GOT3 (cell line): ENCODE measurements around the gene KCND3.
"Not testable (repeated sequence)": the region's sequence is repeated elsewhere in the genome, so short reads cannot be mapped to it uniquely, and the experiment has no call there.

Experiments used
- DNase-seq: peaks from one replicate; lab custom pipeline; 2025; ENCODE audit warnings: mixed read lengths; lab: John Stamatoyannopoulos, UW

Gene KCND3

GRCh38 chr1:111775966-111776365 lies 213.5 kb downstream of the KCND3 start:
- DNase-seq: no peak

- DNase-seq: no peak
These were observed 218.6 kb downstream of the KCND3 start for GRCh38 chr1:111770916-111771315.

- no peak for DNase-seq
These were observed 219.8 kb downstream of the KCND3 start for GRCh38 chr1:111769517-111770146.

GRCh38 chr1:111768625-111769024 lies 220.8 kb downstream of the KCND3 start:
- DNase-seq: no peak

GRCh38 chr1:111768023-111768422 lies 221.4 kb downstream of the KCND3 start:
- DNase-seq: no peak

- DNase-seq: no peak
These were observed 227.1 kb downstream of the KCND3 start for GRCh38 chr1:111762332-111762731.

GRCh38 chr1:111761717-111762116 lies 227.8 kb downstream of the KCND3 start:
- no peak for DNase-seq

- DNase-seq: no peak
These were observed 231.1 kb downstream of the KCND3 start for GRCh38 chr1:111758373-111758772.

- no peak for DNase-seq
These were observed 233.3 kb downstream of the KCND3 start for GRCh38 chr1:111756124-111756513.

- DNase-seq: peak; percentile 65
These were observed 233.9 kb downstream of the KCND3 start, which contains the start of gene DDX20 for GRCh38 chr1:111755331-111756123. DDX20 (plus strand) TSS chr1:111755901; CDS start chr1:111755925, 24 bp downstream.

GRCh38 chr1:111754984-111755330 lies 234.5 kb downstream of the KCND3 start:
- no peak for DNase-seq

- no peak for DNase-seq
These were observed 237.4 kb downstream of the KCND3 start for GRCh38 chr1:111751906-111752575.

- no peak for DNase-seq
These were observed 238.6 kb downstream of the KCND3 start for GRCh38 chr1:111750856-111751255.

GRCh38 chr1:111749628-111750027 lies 239.8 kb downstream of the KCND3 start:
- no peak for DNase-seq

- DNase-seq: no peak
These were observed 241.5 kb downstream of the KCND3 start for GRCh38 chr1:111747947-111748346.

GRCh38 chr1:111747282-111747734 lies 242.2 kb downstream of the KCND3 start:
- DNase-seq: no peak

- no peak for DNase-seq
These were observed 242.9 kb downstream of the KCND3 start for GRCh38 chr1:111746614-111746999.

- DNase-seq: no peak
These were observed 243.5 kb downstream of the KCND3 start for GRCh38 chr1:111745675-111746613.

- DNase-seq: peak; percentile 38
These were observed 245.8 kb downstream of the KCND3 start for GRCh38 chr1:111743679-111744101.

GRCh38 chr1:111742938-111743549 lies 246.4 kb downstream of the KCND3 start:
- no peak for DNase-seq

GRCh38 chr1:111742292-111742691 lies 247.2 kb downstream of the KCND3 start:
- not testable (repeated sequence) for DNase-seq
